SU-DHL-6 (cell line): ENCODE results near the gene UBE2E2.

ENCODE experiments used
- H2AFZ ChIP-seq: fragments of 200-600 bp; sonication (generic); 2 replicates; pipeline ENCODE4 v1.6.1; 2014; ENCODE audit warnings: low read depth, mild to moderate bottlenecking, moderate library complexity, mixed read lengths, antibody characterized with exemption, low read length; ENCODE audit not compliant: severe bottlenecking
- H3F3A ChIP-seq: fragments of 200-600 bp; shearing (Covaris generic); 2 replicates; pipeline ENCODE4 v1.6.0; 2016; ENCODE audit warnings: antibody characterized with exemption, mild to moderate bottlenecking; ENCODE audit not compliant: insufficient read depth
- H3K27ac ChIP-seq: fragments of 200-600 bp; sonication (generic); 2 replicates; pipeline ENCODE4 v1.5.1; 2016; ENCODE audit warnings: low read depth, mild to moderate bottlenecking, low read length, moderate library complexity, mixed read lengths
- H3K27me3 ChIP-seq: fragments of 200-600 bp; sonication (generic), shearing (Covaris generic); 2 replicates; pipeline ENCODE4 v1.6.0; 2014; ENCODE audit warnings: mild to moderate bottlenecking, low read length
- H3K36me3 ChIP-seq: fragments of 200-600 bp; sonication (generic); 2 replicates; pipeline ENCODE4 v1.6.1; 2014; ENCODE audit warnings: mild to moderate bottlenecking, low read length, mixed read lengths
- H3K4me2 ChIP-seq: fragments of 300-600, 200-600 bp; shearing (Covaris generic), sonication (generic); 2 replicates; pipeline ENCODE4 v1.6.0; 2014; ENCODE audit warnings: low read length, low read depth, mild to moderate bottlenecking; ENCODE audit not compliant: poor library complexity, severe bottlenecking
- H3K4me3 ChIP-seq: fragments of 200-600 bp; sonication (generic); 2 replicates; pipeline ENCODE4 v1.5.1; 2014; ENCODE audit warnings: antibody characterized with exemption, low read length, mild to moderate bottlenecking, mixed read lengths; ENCODE audit not compliant: insufficient read depth, poor library complexity, severe bottlenecking
- H3K79me2 ChIP-seq: fragments of 200-600 bp; sonication (generic); 2 replicates; pipeline ENCODE4 v1.6.1; 2014; ENCODE audit warnings: mild to moderate bottlenecking, low read length, moderate library complexity; ENCODE audit not compliant: insufficient read depth
- H3K9ac ChIP-seq: fragments of 200-600 bp; sonication (generic); 2 replicates; pipeline ENCODE4 v1.7.0; 2014; ENCODE audit warnings: mild to moderate bottlenecking, low read length
- H3K9me2 ChIP-seq: fragments of 200-600 bp; sonication (generic); replicated peaks from 2 replicates; pipeline ENCODE4 v1.6.1; 2014; ENCODE audit warnings: low read length; ENCODE audit not compliant: insufficient read depth
- H3K9me3 ChIP-seq: fragments of 200-600 bp; sonication (generic); 2 replicates; pipeline ENCODE4 v1.6.1; 2014; ENCODE audit warnings: low read length, mixed read lengths; ENCODE audit not compliant: insufficient read depth
- H4K20me1 ChIP-seq: fragments of 200-600 bp; sonication (generic); 2 replicates; pipeline ENCODE4 v1.6.1; 2014; ENCODE audit warnings: low read depth, mild to moderate bottlenecking, antibody characterized with exemption, low read length, moderate library complexity, mixed read lengths
- EZH2phosphoT487 ChIP-seq: fragments of 200-600 bp; sonication (generic), shearing (Covaris generic); conservative IDR thresholded peaks from 2 replicates; pipeline ENCODE4 v1.6.1; 2018; ENCODE audit warnings: mild to moderate bottlenecking, antibody characterized with exemption, low read length, moderate library complexity, mixed read lengths
- TF ChIP-seq, protein P1 (sequence below): fragments of 200-600 bp; sonication (generic); IDR thresholded peaks from one replicate; pipeline ENCODE4 v1.5.1; 2017; ENCODE audit warnings: antibody characterized with exemption, mild to moderate bottlenecking, low read length, moderate library complexity; ENCODE audit not compliant: insufficient read depth, poor library complexity, severe bottlenecking

UBE2E2 gene

DNA sequence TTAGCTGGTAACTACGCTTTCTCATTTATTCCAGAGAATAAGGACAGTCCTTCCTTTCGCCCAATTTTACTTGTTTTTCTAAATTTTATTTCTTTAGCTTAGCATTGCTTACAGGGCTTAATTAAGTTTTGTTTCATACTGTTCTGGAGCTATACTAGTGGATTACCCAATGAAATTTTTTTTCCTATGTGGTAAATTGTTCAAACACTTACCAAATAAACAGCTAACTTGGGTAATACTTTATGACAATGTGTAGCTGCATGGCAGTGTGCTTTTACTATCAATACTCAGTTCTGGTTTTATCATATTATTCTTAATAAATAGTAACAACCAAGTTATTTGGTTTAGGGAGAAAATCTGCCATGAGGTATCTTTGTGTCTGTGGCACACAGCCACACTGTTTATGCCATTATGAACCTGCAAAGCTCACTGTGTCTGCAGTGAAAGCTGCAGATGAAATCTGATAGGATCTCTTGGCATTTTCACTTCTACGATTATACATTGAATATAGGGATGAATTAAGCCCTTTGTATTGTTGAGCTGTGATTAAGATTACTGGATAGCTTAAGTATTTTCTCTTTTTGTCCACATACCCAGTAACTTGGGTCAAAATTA lies 37.2 kb downstream of the UBE2E2 start:
- Histone ChIP-seq H2AFZ (no peak overlapping the region), H3K9me3 (no peaks in the 10 kb centered on the region), H3K27me3 (no peaks in the 10 kb centered on the region), H3K9ac (no peak overlapping the region), H3K36me3 (no peaks in the 10 kb centered on the region), H3K4me2 (no peak overlapping the region), H4K20me1 (peaks cover 50% of the 10 kb centered on the region), H3K9me2 (no peaks in the 10 kb centered on the region), H3K4me3 (no peak overlapping the region), H3F3A (no peaks in the 10 kb centered on the region), H3K27ac (no peak overlapping the region), H3K79me2 (peaks cover 4% of the 10 kb centered on the region; the same call in 1 of the 2 replicates)
- TF ChIP-seq EZH2phosphoT487: no peak
- TF ChIP-seq, protein P1, sequence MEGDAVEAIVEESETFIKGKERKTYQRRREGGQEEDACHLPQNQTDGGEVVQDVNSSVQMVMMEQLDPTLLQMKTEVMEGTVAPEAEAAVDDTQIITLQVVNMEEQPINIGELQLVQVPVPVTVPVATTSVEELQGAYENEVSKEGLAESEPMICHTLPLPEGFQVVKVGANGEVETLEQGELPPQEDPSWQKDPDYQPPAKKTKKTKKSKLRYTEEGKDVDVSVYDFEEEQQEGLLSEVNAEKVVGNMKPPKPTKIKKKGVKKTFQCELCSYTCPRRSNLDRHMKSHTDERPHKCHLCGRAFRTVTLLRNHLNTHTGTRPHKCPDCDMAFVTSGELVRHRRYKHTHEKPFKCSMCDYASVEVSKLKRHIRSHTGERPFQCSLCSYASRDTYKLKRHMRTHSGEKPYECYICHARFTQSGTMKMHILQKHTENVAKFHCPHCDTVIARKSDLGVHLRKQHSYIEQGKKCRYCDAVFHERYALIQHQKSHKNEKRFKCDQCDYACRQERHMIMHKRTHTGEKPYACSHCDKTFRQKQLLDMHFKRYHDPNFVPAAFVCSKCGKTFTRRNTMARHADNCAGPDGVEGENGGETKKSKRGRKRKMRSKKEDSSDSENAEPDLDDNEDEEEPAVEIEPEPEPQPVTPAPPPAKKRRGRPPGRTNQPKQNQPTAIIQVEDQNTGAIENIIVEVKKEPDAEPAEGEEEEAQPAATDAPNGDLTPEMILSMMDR: no peak

DNA sequence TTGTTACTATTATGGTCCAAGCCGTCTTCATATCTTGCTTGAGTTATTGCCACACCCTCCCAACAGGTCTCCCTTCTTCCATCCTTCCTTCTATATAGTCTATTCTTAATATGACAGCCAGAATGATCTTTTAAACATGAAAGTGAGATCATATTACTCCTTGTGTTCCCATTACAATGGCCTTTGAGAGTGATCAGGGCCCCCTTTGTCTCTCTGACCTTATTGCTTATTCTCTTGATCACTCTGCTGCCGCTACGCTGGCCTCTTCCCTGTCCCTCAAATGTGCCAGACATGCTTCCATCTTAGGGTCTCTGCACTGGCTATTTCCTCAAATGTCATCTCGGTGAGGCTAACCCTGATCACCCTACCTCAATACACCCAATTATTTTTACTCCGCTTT lies 38.1 kb downstream of the UBE2E2 start:
- peaks cover 4% of the 10 kb centered on the region; the same call in 1 of the 2 replicates for H3K79me2 ChIP-seq
- TF ChIP-seq EZH2phosphoT487: no peak
- TF ChIP-seq, protein P1: no peak
- H3K9ac ChIP-seq: no peak overlapping the region
- H3K27ac ChIP-seq: no peak overlapping the region
- no peaks in the 10 kb centered on the region for H3K36me3 ChIP-seq
- no peaks in the 10 kb centered on the region for H3K27me3 ChIP-seq
- H4K20me1 ChIP-seq: peaks cover 57% of the 10 kb centered on the region
- H3K4me2 ChIP-seq: no peak overlapping the region
- H3K9me2 ChIP-seq: no peaks in the 10 kb centered on the region
- H3K4me3 ChIP-seq: no peak overlapping the region
- no peak overlapping the region for H2AFZ ChIP-seq
- no peaks in the 10 kb centered on the region for H3F3A ChIP-seq
- no peaks in the 10 kb centered on the region for H3K9me3 ChIP-seq

DNA sequence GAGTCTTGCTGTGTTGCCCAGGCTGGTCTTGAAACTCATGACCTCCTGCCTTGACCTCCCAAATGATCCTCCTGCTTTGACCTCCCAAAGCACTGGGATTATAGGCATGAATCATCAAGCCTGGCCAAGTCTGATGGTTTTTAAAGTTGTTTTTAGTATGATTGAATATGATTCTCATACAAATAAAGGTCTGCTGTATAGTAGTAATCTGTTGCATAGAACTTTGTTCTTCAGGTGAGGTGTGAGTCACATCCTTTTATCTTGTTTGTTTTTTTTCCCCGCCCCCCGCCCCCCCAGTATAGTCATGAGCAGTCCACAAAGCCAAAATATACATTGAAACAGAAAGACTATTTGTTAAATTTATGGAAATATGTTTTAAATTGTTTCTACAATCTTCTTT lies 39.0 kb downstream of the UBE2E2 start:
- peaks cover 4% of the 10 kb centered on the region; the same call in 1 of the 2 replicates for H3K79me2 ChIP-seq
- no peak overlapping the region for H3K9ac ChIP-seq
- no peak overlapping the region for H3K4me2 ChIP-seq

More for the DNA sequence above, 39.0 kb downstream of the UBE2E2 start:
- Histone ChIP-seq H3F3A (no peaks in the 10 kb centered on the region), H3K36me3 (no peaks in the 10 kb centered on the region), H3K9me3 (no peaks in the 10 kb centered on the region), H3K9me2 (no peaks in the 10 kb centered on the region), H2AFZ (no peak overlapping the region), H4K20me1 (peaks cover 53% of the 10 kb centered on the region), H3K27me3 (no peaks in the 10 kb centered on the region), H3K4me3 (no peak overlapping the region), H3K27ac (no peak overlapping the region)
- TF ChIP-seq EZH2phosphoT487: no peak
- TF ChIP-seq, protein P1: no peak
